ENCODE results near the gene FAM180B.

GRCh38 chr11:47592970-47593369, 6.5 kb downstream of the FAM180B start:
- TF ChIP-seq POLR2AphosphoS5 (IDR thresholded peaks at IDR 0.05) (no peak), EP300 (IDR thresholded peaks at IDR 0.05) (no peak), CTCF (IDR thresholded peaks at IDR 0.05) (no peak), POLR2A (IDR thresholded peaks at IDR 0.05) (no peak)
